GM12801 (cell line): Measurements from ENCODE around the gene PLEKHH1.

Source experiments
- TF ChIP-seq, protein P1 (sequence below): IDR thresholded peaks from one replicate; pipeline ENCODE4 v1.5.1; 2011; ENCODE audit warnings: control low read depth; ENCODE audit not compliant: insufficient read length; ENCODE audit errors: extremely low read depth

Gene PLEKHH1

DNA sequence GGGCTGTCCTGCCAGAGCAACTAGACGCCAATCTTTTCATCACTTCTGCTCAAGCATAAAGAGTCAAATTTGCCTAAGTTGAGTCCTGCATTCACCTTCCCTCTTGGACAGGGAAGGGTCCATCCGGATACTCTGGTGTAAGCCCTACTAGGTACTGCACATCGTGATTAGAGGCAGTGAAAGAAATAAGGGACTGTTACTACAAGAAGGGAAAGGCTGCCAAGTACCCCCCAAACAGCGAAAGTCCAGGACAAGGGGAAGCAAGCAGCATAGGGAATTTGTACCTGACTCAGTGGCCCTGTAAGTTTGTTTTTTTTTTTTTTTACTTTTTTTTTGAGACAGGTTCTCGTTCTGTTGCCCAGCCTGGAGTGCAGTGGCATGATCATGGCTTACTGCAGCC is 13.7 kb upstream of the PLEKHH1 start:
- TF ChIP-seq, protein P1, sequence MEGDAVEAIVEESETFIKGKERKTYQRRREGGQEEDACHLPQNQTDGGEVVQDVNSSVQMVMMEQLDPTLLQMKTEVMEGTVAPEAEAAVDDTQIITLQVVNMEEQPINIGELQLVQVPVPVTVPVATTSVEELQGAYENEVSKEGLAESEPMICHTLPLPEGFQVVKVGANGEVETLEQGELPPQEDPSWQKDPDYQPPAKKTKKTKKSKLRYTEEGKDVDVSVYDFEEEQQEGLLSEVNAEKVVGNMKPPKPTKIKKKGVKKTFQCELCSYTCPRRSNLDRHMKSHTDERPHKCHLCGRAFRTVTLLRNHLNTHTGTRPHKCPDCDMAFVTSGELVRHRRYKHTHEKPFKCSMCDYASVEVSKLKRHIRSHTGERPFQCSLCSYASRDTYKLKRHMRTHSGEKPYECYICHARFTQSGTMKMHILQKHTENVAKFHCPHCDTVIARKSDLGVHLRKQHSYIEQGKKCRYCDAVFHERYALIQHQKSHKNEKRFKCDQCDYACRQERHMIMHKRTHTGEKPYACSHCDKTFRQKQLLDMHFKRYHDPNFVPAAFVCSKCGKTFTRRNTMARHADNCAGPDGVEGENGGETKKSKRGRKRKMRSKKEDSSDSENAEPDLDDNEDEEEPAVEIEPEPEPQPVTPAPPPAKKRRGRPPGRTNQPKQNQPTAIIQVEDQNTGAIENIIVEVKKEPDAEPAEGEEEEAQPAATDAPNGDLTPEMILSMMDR, result no peak

DNA sequence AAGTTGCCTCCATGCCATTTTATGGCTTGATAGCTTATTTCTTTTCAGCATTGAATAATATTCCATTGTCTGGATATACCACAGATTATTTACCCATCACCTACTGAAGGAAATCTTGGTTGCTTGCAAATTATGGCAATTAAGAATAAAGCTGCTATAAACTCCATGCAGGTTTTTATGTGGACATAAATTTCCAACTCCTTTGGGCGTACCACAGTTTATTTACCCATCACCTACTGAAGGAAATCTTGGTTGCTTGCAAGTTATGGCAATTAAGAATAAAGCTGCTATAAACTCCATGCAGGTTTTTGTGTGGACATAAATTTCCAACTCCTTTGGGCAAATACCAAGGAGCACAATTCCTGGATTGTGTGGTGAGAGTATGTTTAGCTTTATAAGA is 12.6 kb upstream of the PLEKHH1 start:
- TF ChIP-seq, protein P1, result no peak

DNA sequence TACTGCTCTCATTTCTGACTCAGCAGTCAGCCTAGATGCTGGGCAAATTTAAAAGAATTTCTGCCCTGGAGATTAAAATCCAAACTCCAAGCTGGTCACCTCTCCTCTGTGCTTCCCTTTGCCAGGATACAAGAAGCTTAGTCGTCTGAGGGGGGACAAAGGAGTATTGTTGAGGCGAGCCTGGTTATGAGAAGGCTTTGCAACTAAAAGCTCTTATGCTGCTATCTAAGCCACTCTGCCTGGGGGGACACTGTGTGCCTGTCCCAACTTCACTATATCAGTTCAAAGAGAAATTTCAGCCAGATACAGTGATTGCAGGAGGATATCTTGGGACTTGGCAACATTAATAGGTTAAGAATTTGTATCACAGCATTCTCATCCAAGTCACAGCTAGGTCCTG is 10.8 kb upstream of the PLEKHH1 start:
- TF ChIP-seq, protein P1, result no peak

DNA sequence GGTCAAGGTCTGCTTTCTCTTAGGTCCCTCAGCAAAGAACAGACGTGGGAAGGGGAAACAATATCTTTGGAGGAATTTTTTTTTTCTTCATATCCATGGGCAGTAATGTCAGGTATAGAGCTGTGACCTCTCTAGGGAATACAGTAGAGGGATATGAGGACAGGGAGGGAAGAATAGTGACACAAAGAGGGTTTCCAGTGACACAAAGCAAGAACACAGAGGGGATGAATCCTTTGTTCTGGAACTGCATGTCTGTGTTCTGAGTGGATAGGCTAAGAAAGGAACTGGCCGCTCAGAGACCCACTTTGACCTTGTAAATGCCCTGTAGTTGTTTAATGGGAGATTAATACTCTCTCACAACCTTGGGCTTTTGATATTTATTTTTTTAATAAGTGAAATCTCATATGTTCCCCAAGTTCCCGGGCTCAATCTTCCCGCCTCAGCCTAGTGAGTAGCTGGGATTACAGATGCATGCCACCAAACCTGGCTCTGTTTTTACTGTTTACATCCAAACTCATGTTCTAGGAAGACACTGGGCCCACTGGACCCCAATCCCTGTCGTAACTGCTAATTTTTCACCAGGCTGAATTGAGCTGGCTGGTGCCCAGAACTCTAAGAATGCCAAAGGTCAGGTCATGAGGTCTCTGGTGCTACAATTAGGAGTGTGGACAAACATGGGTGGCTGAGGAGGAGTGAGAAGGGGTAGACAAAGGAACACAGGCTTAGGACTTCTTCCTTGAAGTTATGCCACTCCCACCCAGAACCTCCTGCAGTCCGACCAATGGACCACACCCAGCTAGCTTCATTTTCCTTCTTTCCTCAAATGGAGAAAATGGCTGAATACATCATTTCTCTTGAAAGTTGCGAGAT is 9.1 kb upstream of the PLEKHH1 start:
- TF ChIP-seq, protein P1, result no peak

DNA sequence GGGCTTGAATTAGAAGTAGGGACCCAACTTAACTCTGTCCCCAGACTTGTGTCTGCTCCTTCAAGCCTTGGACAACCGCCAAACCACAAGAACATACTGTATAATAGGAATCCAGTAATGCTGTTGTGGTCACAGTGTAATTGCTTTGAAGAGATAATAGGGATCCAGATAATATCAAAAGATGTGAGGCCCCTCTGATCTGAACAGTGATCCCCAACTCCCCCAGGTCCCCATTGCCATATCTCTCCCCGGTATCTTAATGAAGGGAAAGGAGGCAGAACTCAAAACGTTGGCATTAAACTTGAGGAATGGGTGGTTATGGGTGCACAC is 8.5 kb upstream of the PLEKHH1 start:
- TF ChIP-seq, protein P1, result no peak

DNA sequence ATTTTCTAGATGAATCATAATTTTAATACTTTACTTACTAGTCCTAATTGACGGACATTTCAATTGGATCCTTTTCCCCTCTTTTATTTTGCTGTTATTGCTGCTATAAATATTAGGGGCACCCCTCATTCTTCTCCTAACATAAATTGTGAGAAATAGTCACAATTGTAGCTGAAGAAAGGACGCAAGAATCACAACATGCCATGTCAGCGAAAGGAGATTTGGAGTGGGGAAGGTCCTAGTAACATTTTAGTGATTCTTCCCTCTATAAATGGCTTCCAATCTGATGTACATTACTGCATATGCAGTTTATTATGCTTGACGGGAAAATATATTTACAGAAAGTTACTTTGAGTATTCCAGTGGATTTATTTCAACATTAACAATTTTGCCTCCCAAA is 7.7 kb upstream of the PLEKHH1 start:
- TF ChIP-seq, protein P1, result no peak

DNA sequence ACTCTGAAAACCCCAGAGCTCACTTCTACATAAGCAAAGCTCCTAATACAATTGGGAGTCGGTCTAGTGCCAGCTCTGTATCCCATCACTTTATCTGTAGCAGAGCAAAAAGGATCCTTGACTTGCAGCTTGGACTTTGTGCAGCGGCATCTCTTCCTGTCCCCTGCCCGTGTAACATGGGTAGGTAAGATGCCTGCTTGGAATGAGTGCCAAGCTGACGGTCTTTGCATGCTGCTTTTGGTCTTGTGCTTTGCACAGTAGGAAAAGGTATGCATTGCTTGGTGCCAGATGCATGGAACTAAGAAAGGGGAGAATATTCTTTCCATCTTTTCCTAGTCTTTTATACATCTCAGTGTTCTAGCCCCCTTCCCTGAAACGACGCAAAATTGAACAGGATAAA is 6.9 kb upstream of the PLEKHH1 start:
- TF ChIP-seq, protein P1, result no peak
